ENCODE measurements around the gene HM13. TPM values are rescaled to one million over a fixed set of nuclear protein-coding genes. Genes with fewer than 3 reads are reported as not detected.

Gene HM13
- total RNA-seq, 2 experiments from 2014 or later, result 51.3 to 148 TPM

GRCh38 chr20:31523361-31524283, 9.4 kb downstream of the HM13 start:
- Histone ChIP-seq H3K4me3 (ENCODE audit: low read depth, low read length, poor library complexity, severe bottlenecking) (no peak overlapping the region), H3K4me1 (ENCODE audit: insufficient read depth, low read length, poor library complexity, severe bottlenecking) (no peaks in the 10 kb centered on the region), H2AFZ (ENCODE audit: low read length) (no peak overlapping the region), H3K79me2 (ENCODE audit: insufficient read depth, low read depth, low read length) (peaks cover 21% of the 10 kb centered on the region; the same call in 1 of the 2 replicates), H3K9me3 (ENCODE audit: low read length) (no peaks in the 10 kb centered on the region), H3K36me3 (ENCODE audit: insufficient read depth, low read length) (peaks cover 71% of the 10 kb centered on the region), H3K4me2 (ENCODE audit: low read length) (no peak overlapping the region), H3K9me2 (ENCODE audit: insufficient read depth, low read length) (no peaks in the 10 kb centered on the region), H3K27ac (ENCODE audit: low read depth, low read length, poor library complexity, severe bottlenecking) (no peak overlapping the region), H4K20me1 (ENCODE audit: insufficient read depth, low read length) (no peaks in the 10 kb centered on the region)
- no peak for TF ChIP-seq EZH2phosphoT487 (IDR thresholded peaks at IDR 0.05; ENCODE audit: borderline replicate concordance, low read depth, low read length)
- no peak for TF ChIP-seq CTCF (conservative IDR thresholded peaks at IDR 0.05; ENCODE audit: low read length)
- CTCF ChIA-PET (ENCODE audit: unreplicated experiment), result no interaction called here
- no TSS peak for BruUV-seq (replicated peaks)
- intact Hi-C loops (cut with micrococcal nuclease; ENCODE audit: unreplicated experiment), result no loop called here
- no peak for DNase-seq (ENCODE audit: low spot score)
- POLR2A ChIA-PET, result interaction anchor here (0.6 kb wide), 1 partner anchor 184 kb away, joined by 4 read pairs; no protein-coding TSS in a partner anchor

- peaks cover 6% of the 10 kb centered on the region; the same call in 1 of the 2 replicates for H3K79me2 ChIP-seq (ENCODE audit: insufficient read depth, low read depth, low read length)
These were observed 13.0 kb downstream of the HM13 start for GRCh38 chr20:31527266-31527665.

More at GRCh38 chr20:31527266-31527665, 13.0 kb downstream of the HM13 start:
- no peak overlapping the region for H3K4me3 ChIP-seq (ENCODE audit: low read depth, low read length, poor library complexity, severe bottlenecking)
- H2AFZ ChIP-seq (ENCODE audit: low read length), result no peak overlapping the region
- DNase-seq (ENCODE audit: low spot score), result no peak
- H3K9me3 ChIP-seq (ENCODE audit: low read length), result no peaks in the 10 kb centered on the region
- peaks cover 86% of the 10 kb centered on the region for H3K36me3 ChIP-seq (ENCODE audit: insufficient read depth, low read length)
- H4K20me1 ChIP-seq (ENCODE audit: insufficient read depth, low read length), result no peaks in the 10 kb centered on the region
- no peaks in the 10 kb centered on the region for H3K9me2 ChIP-seq (ENCODE audit: insufficient read depth, low read length)
- BruUV-seq (replicated peaks), result no TSS peak
- no peaks in the 10 kb centered on the region for H3K4me1 ChIP-seq (ENCODE audit: insufficient read depth, low read length, poor library complexity, severe bottlenecking)
- H3K4me2 ChIP-seq (ENCODE audit: low read length), result no peak overlapping the region
- no peak overlapping the region for H3K27ac ChIP-seq (ENCODE audit: low read depth, low read length, poor library complexity, severe bottlenecking)
- intact Hi-C loops (cut with micrococcal nuclease; ENCODE audit: unreplicated experiment), result no loop called here
- ChIA-PET CTCF (ENCODE audit: unreplicated experiment) (no interaction called here), POLR2A (no interaction called here)
- no peak for TF ChIP-seq EZH2phosphoT487 (IDR thresholded peaks at IDR 0.05; ENCODE audit: borderline replicate concordance, low read depth, low read length)
- TF ChIP-seq CTCF (conservative IDR thresholded peaks at IDR 0.05; ENCODE audit: low read length), result no peak
